ENCODE data around the gene ALAS1.

- TF ChIP-seq CTCF (IDR thresholded peaks at IDR 0.05) (no peak), EP300 (IDR thresholded peaks at IDR 0.05) (no peak), POLR2A (IDR thresholded peaks at IDR 0.05) (no peak)
These were observed 13.4 kb downstream of the ALAS1 start for GRCh38 chr3:52211268-52211891.

Measured in gastroesophageal sphincter (tissue), 3 donors.